CD4-positive, alpha-beta T cell (primary cell): ENCODE results near the gene SNRPD3. TPM values are rescaled to one million over a fixed set of nuclear protein-coding genes. Genes with fewer than 3 reads are reported as not detected.

Source experiments
- ATAC-seq: fragments of 200-7000 bp; cut with Tn5 transposase; one replicate; pipeline ENCODE4 v1.10.0; 2022; ENCODE audit warnings: mild to moderate bottlenecking; ENCODE audit not compliant: poor library complexity
- CTCF ChIA-PET: fragments of 350-600 bp; sonication (Branson Sonifier 250); formaldehyde crosslinking; loops from one replicate; lab custom pipeline; 2021; ENCODE audit warnings: antibody characterized with exemption, inconsistent platforms; lab: Charles Lee
- POLR2A ChIA-PET: fragments of 350-600 bp; sonication (Branson Sonifier 250); formaldehyde crosslinking; loops from one replicate; lab custom pipeline; 2021; ENCODE audit warnings: antibody characterized with exemption, inconsistent platforms; lab: Charles Lee
- DNase-seq, 14 experiments: peaks; one replicate each; pipeline ENCODE4 v3.0.0-alpha.2; 2013 to 2020; ENCODE audit warnings: mixed read lengths in 2 of 14
- H3K27ac ChIP-seq, 2 donors: one replicate each; pipeline versions ENCODE4 v1.5.1 to v1.7.0; 2013; ENCODE audit warnings: low read length in 2 of 2, low read depth in 1 of 2, mild to moderate bottlenecking in 1 of 2
- H3K27me3 ChIP-seq, 2 experiments: 1 replicate in 1 of 2; 2 replicates in 1 of 2; pipeline versions ENCODE4 v1.6.1 to v1.7.0; 2013; ENCODE audit warnings: low read length in 2 of 2, control low read depth in 1 of 2, mild to moderate bottlenecking in 1 of 2, moderate library complexity in 1 of 2; ENCODE audit not compliant: insufficient read depth in 2 of 2, control insufficient read depth in 1 of 2
- H3K36me3 ChIP-seq: one replicate; pipeline ENCODE4 v1.6.1; 2013; ENCODE audit warnings: low read length, control low read depth; ENCODE audit not compliant: insufficient read depth
- H3K4me1 ChIP-seq: one replicate; pipeline ENCODE4 v1.6.1; 2013; ENCODE audit warnings: low read length, control low read depth; ENCODE audit not compliant: insufficient read depth
- H3K4me3 ChIP-seq: one replicate; pipeline ENCODE4 v1.5.1; 2013; ENCODE audit warnings: mild to moderate bottlenecking, low read length, moderate library complexity
- H3K9me3 ChIP-seq, 2 experiments: 1 replicate in 1 of 2; 2 replicates in 1 of 2; pipeline versions ENCODE4 v1.6.1 to v1.7.0; 2013; ENCODE audit warnings: low read length in 2 of 2, mild to moderate bottlenecking in 2 of 2, control low read depth in 1 of 2, moderate library complexity in 1 of 2; ENCODE audit not compliant: control insufficient read depth in 1 of 2, insufficient read depth in 1 of 2
- H3K27ac Mint-ChIP-seq: one replicate; pipeline ENCODE4 v1.8.0; 2020; ENCODE audit warnings: mixed read lengths
- H3K27me3 Mint-ChIP-seq: one replicate; pipeline ENCODE4 v1.8.0; 2021; ENCODE audit warnings: mixed read lengths
- H3K36me3 Mint-ChIP-seq: one replicate; pipeline ENCODE4 v1.8.0; 2021; ENCODE audit warnings: low read depth, mixed read lengths
- H3K4me1 Mint-ChIP-seq: one replicate; pipeline ENCODE4 v1.8.0; 2021; ENCODE audit warnings: low read depth, mixed read lengths
- H3K4me3 Mint-ChIP-seq: one replicate; pipeline ENCODE4 v1.8.0; 2020; ENCODE audit warnings: mild to moderate bottlenecking, mixed read lengths
- H3K9me3 Mint-ChIP-seq: one replicate; pipeline ENCODE4 v1.8.0; 2020; ENCODE audit warnings: mixed read lengths
- CTCF ChIP-seq: fragments of 200-600 bp; IDR thresholded peaks from one replicate; pipeline ENCODE4 v1.8.0; 2022; ENCODE audit warnings: antibody characterized with exemption, mild to moderate bottlenecking
- intact Hi-C, 2 experiments: fragments of 100-400 bp; cut with DNase I in 1 of 2; cut with micrococcal nuclease in 1 of 2; formaldehyde crosslinking; loops; one replicate each; pipeline versions ENCODE4 v1.15.1 to v1.9.0; 2023 to 2025; cut with DNase I, micrococcal nuclease
- total RNA-seq, 174 experiments: library from RNA in 2 of 174; stranded (reverse) in 2 of 174; gene quantifications; one replicate each; pipeline ENCODE4 v1.2.3 and lab custom pipeline; 2021 to 2026

The SNRPD3 gene
- total RNA-seq, 2 experiments from 2014 or later = 31.0 to 31.5 TPM

GRCh38 chr22:24532075-24532474 lies 23.7 kb upstream of the SNRPD3 start:
- H3K9me3 ChIP-seq = no peaks in the 10 kb centered on the region
- Mint-ChIP-seq H3K9me3 (no peaks in the 10 kb centered on the region), H3K4me3 (no peak overlapping the region), H3K27me3 (no peaks in the 10 kb centered on the region), H3K27ac (no peak overlapping the region), H3K4me1 (no peaks in the 10 kb centered on the region), H3K36me3 (no peaks in the 10 kb centered on the region)
- no peaks in the 10 kb centered on the region for H3K27me3 ChIP-seq
- H3K27ac ChIP-seq = no peak overlapping the region
- CTCF ChIA-PET = no interaction called here
- no peak for TF ChIP-seq CTCF
- no peaks in the 10 kb centered on the region for H3K36me3 ChIP-seq
- H3K4me1 ChIP-seq = no peaks in the 10 kb centered on the region
- DNase-seq (no peak), ATAC-seq (no peak)
- intact Hi-C loops = no loop called here
- POLR2A ChIA-PET = no interaction called here
- H3K4me3 ChIP-seq = no peak overlapping the region

- Histone ChIP-seq H3K27me3 (no peaks in the 10 kb centered on the region), H3K9me3 (no peaks in the 10 kb centered on the region), H3K27ac (no peak overlapping the region), H3K4me3 (no peak overlapping the region), H3K4me1 (no peaks in the 10 kb centered on the region), H3K36me3 (peaks cover 6% of the 10 kb centered on the region)
- no peaks in the 10 kb centered on the region for H3K4me1 Mint-ChIP-seq
- CTCF ChIA-PET = interaction anchor here (0.7 kb wide), 1 partner anchor 49 kb away, joined by 3 read pairs; no protein-coding TSS in a partner anchor
- DNase-seq = no peak
- no peak for TF ChIP-seq CTCF
- H3K9me3 Mint-ChIP-seq = no peaks in the 10 kb centered on the region
- H3K27me3 Mint-ChIP-seq = no peaks in the 10 kb centered on the region
- intact Hi-C loops = no loop called here
- no peak overlapping the region for H3K27ac Mint-ChIP-seq
- peaks cover 15% of the 10 kb centered on the region for H3K36me3 Mint-ChIP-seq
- POLR2A ChIA-PET = no interaction called here
- H3K4me3 Mint-ChIP-seq = no peak overlapping the region
- ATAC-seq = no peak
Measured at GRCh38 chr22:24535348-24535747, 20.5 kb upstream of the SNRPD3 start.

GRCh38 chr22:24536089-24536488 lies 19.7 kb upstream of the SNRPD3 start:
- Histone ChIP-seq H3K4me3 (no peak overlapping the region), H3K9me3 (no peaks in the 10 kb centered on the region), H3K4me1 (no peaks in the 10 kb centered on the region), H3K27ac (no peak overlapping the region), H3K27me3 (no peaks in the 10 kb centered on the region), H3K36me3 (peaks cover 12% of the 10 kb centered on the region)
- ATAC-seq (no peak), DNase-seq (no peak)
- H3K27me3 Mint-ChIP-seq = no peaks in the 10 kb centered on the region
- no peak overlapping the region for H3K4me3 Mint-ChIP-seq
- no peak for TF ChIP-seq CTCF
- POLR2A ChIA-PET = no interaction called here
- H3K9me3 Mint-ChIP-seq = no peaks in the 10 kb centered on the region
- peaks cover 22% of the 10 kb centered on the region for H3K36me3 Mint-ChIP-seq
- no peaks in the 10 kb centered on the region for H3K4me1 Mint-ChIP-seq
- CTCF ChIA-PET = no interaction called here
- intact Hi-C loops = no loop called here
- no peak overlapping the region for H3K27ac Mint-ChIP-seq
